Measurements from ENCODE around the gene NRTN. TPM values are rescaled to one million over a fixed set of nuclear protein-coding genes. Genes with fewer than 3 reads are reported as not detected.
A peak's percentile ranks its signal among the peaks of the same experiment; 100 is the strongest.
"Not testable (repeated sequence)": the region's sequence is repeated elsewhere in the genome, so short reads cannot be mapped to it uniquely, and the experiment has no call there.

The NRTN gene
- total RNA-seq = not detected

GRCh38 chr19:5804516-5805461, at the start of gene NRTN:
TSS of gene NRTN (plus strand) at chr19:5805067. CDS start at chr19:5824166, 19,099 bp downstream.
- peak; percentile 52 for DNase-seq
- Mint-ChIP-seq H3K9me3 (ENCODE audit: low read depth) (no peaks in the 10 kb centered on the region), H3K36me3 (no peaks in the 10 kb centered on the region), H3K27ac (no peak within 1 kb of the TSS), H3K27me3 (peaks cover 40% of the 10 kb centered on the region), H3K4me3 (peak within 1 kb of the TSS; percentile 64), H3K4me1 (peaks cover 19% of the 10 kb centered on the region)
- peak; percentile 11 for ATAC-seq
- CTCF ChIA-PET = interaction anchor here (0.6 to 2.4 kb wide), 51 partner anchors 9 to 321 kb away, joined by 3 to 62 read pairs (median 4); partner anchors contain the start of genes CATSPERD, DUS3L, FUT6 and LONP1

GRCh38 chr19:5762608-5763217, 42.2 kb upstream of the NRTN start:
- DNase-seq (no peak), ATAC-seq (no peak)
- H3K36me3 Mint-ChIP-seq = no peaks in the 10 kb centered on the region
- peaks cover 5% of the 10 kb centered on the region for H3K9me3 Mint-ChIP-seq (ENCODE audit: low read depth)
- no peaks in the 10 kb centered on the region for H3K27me3 Mint-ChIP-seq
- CTCF ChIA-PET = no interaction called here
- no peak overlapping the region for H3K27ac Mint-ChIP-seq
- no peaks in the 10 kb centered on the region for H3K4me1 Mint-ChIP-seq
- H3K4me3 Mint-ChIP-seq = no peak overlapping the region

- DNase-seq = no peak
- H3K4me3 Mint-ChIP-seq = no peak overlapping the region
- ATAC-seq = no peak
- H3K27me3 Mint-ChIP-seq = no peaks in the 10 kb centered on the region
- H3K36me3 Mint-ChIP-seq = no peaks in the 10 kb centered on the region
- H3K9me3 Mint-ChIP-seq (ENCODE audit: low read depth) = peaks cover 5% of the 10 kb centered on the region
- H3K27ac Mint-ChIP-seq = no peak overlapping the region
- no peaks in the 10 kb centered on the region for H3K4me1 Mint-ChIP-seq
- CTCF ChIA-PET = no interaction called here
Measured at GRCh38 chr19:5765220-5765619, 39.6 kb upstream of the NRTN start.

GRCh38 chr19:5767949-5768348, 36.9 kb upstream of the NRTN start:
- CTCF ChIA-PET = no interaction called here
- no peaks in the 10 kb centered on the region for H3K27me3 Mint-ChIP-seq
- no peak overlapping the region for H3K4me3 Mint-ChIP-seq
- no peak overlapping the region for H3K27ac Mint-ChIP-seq
- DNase-seq (no peak), ATAC-seq (no peak)
- H3K36me3 Mint-ChIP-seq = no peaks in the 10 kb centered on the region
- H3K4me1 Mint-ChIP-seq = no peaks in the 10 kb centered on the region
- no peaks in the 10 kb centered on the region for H3K9me3 Mint-ChIP-seq (ENCODE audit: low read depth)

GRCh38 chr19:5772416-5772815, 32.5 kb upstream of the NRTN start:
- Mint-ChIP-seq H3K27me3 (no peaks in the 10 kb centered on the region), H3K4me3 (no peak overlapping the region), H3K36me3 (no peaks in the 10 kb centered on the region), H3K9me3 (ENCODE audit: low read depth) (no peaks in the 10 kb centered on the region), H3K4me1 (no peaks in the 10 kb centered on the region), H3K27ac (no peak overlapping the region)
- CTCF ChIA-PET = interaction anchor here (0.9 kb wide), 2 partner anchors 22 to 32 kb away, joined by 3 read pairs; no protein-coding TSS in a partner anchor
- ATAC-seq (no peak), DNase-seq (no peak)

GRCh38 chr19:5773276-5773675, 31.6 kb upstream of the NRTN start:
- Mint-ChIP-seq H3K27ac (no peak overlapping the region), H3K27me3 (no peaks in the 10 kb centered on the region), H3K9me3 (ENCODE audit: low read depth) (no peaks in the 10 kb centered on the region), H3K4me3 (no peak overlapping the region), H3K4me1 (no peaks in the 10 kb centered on the region), H3K36me3 (no peaks in the 10 kb centered on the region)
- no peak for ATAC-seq
- CTCF ChIA-PET = interaction anchor here (0.9 kb wide), 1 partner anchor 31 kb away, joined by 3 read pairs; no protein-coding TSS in a partner anchor
- DNase-seq = no peak

- H3K27ac Mint-ChIP-seq = no peak overlapping the region
- CTCF ChIA-PET = no interaction called here
Measured at GRCh38 chr19:5774921-5775320, 29.9 kb upstream of the NRTN start.

GRCh38 chr19:5775668-5776309, 29.1 kb upstream of the NRTN start:
- CTCF ChIA-PET = no interaction called here
- Mint-ChIP-seq H3K9me3 (ENCODE audit: low read depth) (no peaks in the 10 kb centered on the region), H3K27ac (no peak overlapping the region), H3K4me3 (no peak overlapping the region), H3K4me1 (no peaks in the 10 kb centered on the region), H3K27me3 (no peaks in the 10 kb centered on the region), H3K36me3 (no peaks in the 10 kb centered on the region)
- DNase-seq (no peak), ATAC-seq (no peak)

More at GRCh38 chr19:5774921-5775320, 29.9 kb upstream of the NRTN start:
- Mint-ChIP-seq H3K4me1 (no peaks in the 10 kb centered on the region), H3K4me3 (no peak overlapping the region), H3K27me3 (no peaks in the 10 kb centered on the region), H3K36me3 (no peaks in the 10 kb centered on the region), H3K9me3 (ENCODE audit: low read depth) (no peaks in the 10 kb centered on the region)
- ATAC-seq (no peak), DNase-seq (no peak)

- no peak for DNase-seq
- ATAC-seq = no peak
- Mint-ChIP-seq H3K27ac (no peak overlapping the region), H3K4me1 (no peaks in the 10 kb centered on the region), H3K4me3 (no peak overlapping the region), H3K9me3 (ENCODE audit: low read depth) (no peaks in the 10 kb centered on the region), H3K27me3 (no peaks in the 10 kb centered on the region), H3K36me3 (no peaks in the 10 kb centered on the region)
- CTCF ChIA-PET = no interaction called here
Measured at GRCh38 chr19:5778402-5778801, 26.5 kb upstream of the NRTN start.

GRCh38 chr19:5780916-5781315, 24.0 kb upstream of the NRTN start:
- H3K36me3 Mint-ChIP-seq; ATAC-seq; H3K27me3 Mint-ChIP-seq; H3K4me3 Mint-ChIP-seq; H3K27ac Mint-ChIP-seq; H3K4me1 Mint-ChIP-seq; H3K9me3 Mint-ChIP-seq (ENCODE audit: low read depth); DNase-seq: not testable (repeated sequence)
- CTCF ChIA-PET = interaction anchor here (0.8 kb wide), 1 partner anchor 23 kb away, joined by 3 read pairs; no protein-coding TSS in a partner anchor

- Mint-ChIP-seq H3K36me3 (peaks cover 11% of the 10 kb centered on the region), H3K27ac (no peak overlapping the region), H3K4me3 (no peak overlapping the region), H3K9me3 (ENCODE audit: low read depth) (no peaks in the 10 kb centered on the region), H3K27me3 (no peaks in the 10 kb centered on the region), H3K4me1 (no peaks in the 10 kb centered on the region)
- CTCF ChIA-PET = no interaction called here
- DNase-seq = no peak
- no peak for ATAC-seq
Measured at GRCh38 chr19:5782322-5782721, 22.5 kb upstream of the NRTN start.

GRCh38 chr19:5782945-5783919, 21.6 kb upstream of the NRTN start:
- Mint-ChIP-seq H3K27ac (no peak overlapping the region), H3K4me3 (no peak overlapping the region), H3K36me3 (peaks cover 15% of the 10 kb centered on the region), H3K27me3 (no peaks in the 10 kb centered on the region), H3K4me1 (no peaks in the 10 kb centered on the region), H3K9me3 (ENCODE audit: low read depth) (no peaks in the 10 kb centered on the region)
- DNase-seq (no peak), ATAC-seq (no peak)
- CTCF ChIA-PET = interaction anchor here (0.9 kb wide), 1 partner anchor 21 kb away, joined by 3 read pairs; no protein-coding TSS in a partner anchor
